HCT116 (cell line): ENCODE data around the gene CNTN2. TPM values are rescaled to one million over a fixed set of nuclear protein-coding genes. Genes with fewer than 3 reads are reported as not detected.

Experiments used
- ATAC-seq: fragments of 200-7000 bp; cut with Tn5 transposase; 2 replicates; pipeline ENCODE4 v1.9.1; 2020; ENCODE audit warnings: mild to moderate bottlenecking, moderate library complexity
- BruUV-seq: library from RNA; stranded (reverse); fragments of 400-500 nt; replicated peaks from 2 replicates; lab custom pipeline; 2021; lab: Mats Ljungman, UMichigan
- CTCF ChIA-PET: fragments of 300-600 bp; sonication (Branson Sonifier 250); formaldehyde crosslinking; loops from one replicate; lab custom pipeline; 2021; ENCODE audit warnings: antibody characterized with exemption; lab: Charles Lee
- POLR2A ChIA-PET: fragments of 300-600, 350-600 bp; sonication (Branson Sonifier 250); formaldehyde crosslinking; loops from one replicate; lab custom pipeline; 2021; ENCODE audit warnings: antibody characterized with exemption; lab: Charles Lee
- RAD21 ChIA-PET, 2 experiments: fragments of 300-600 bp; sonication (Branson Sonifier 250); formaldehyde crosslinking; loops; one replicate each; lab custom pipeline; 2023; ENCODE audit warnings: low total read pairs in 2 of 2; ENCODE audit not compliant: uncharacterized antibody in 2 of 2, unreplicated experiment in 2 of 2, low non-redundant PET in 1 of 2; lab: Charles Lee
- DNase-seq: peaks from one replicate; pipeline ENCODE4 v3.0.0-alpha.2; 2010; ENCODE audit warnings: low read depth, low spot score
- H2AFZ ChIP-seq: fragments of 200-600 bp; shearing (Covaris generic), sonication (generic); 2 replicates; pipeline ENCODE4 v1.6.1; 2017; ENCODE audit warnings: low read depth, mixed run types, mixed read lengths, antibody characterized with exemption, low read length; ENCODE audit not compliant: poor library complexity, severe bottlenecking
- H3K27ac ChIP-seq: 2 replicates; pipeline ENCODE4 v1.5.1; 2012; ENCODE audit warnings: low read depth, low read length
- H3K27me3 ChIP-seq: fragments of 200-600 bp; sonication (generic); 2 replicates; pipeline ENCODE4 v1.6.1; 2016; ENCODE audit warnings: mixed run types, low read length, mixed read lengths; ENCODE audit not compliant: insufficient read depth
- H3K36me3 ChIP-seq, 2 experiments: fragments of 200-500 bp in 1 of 2; fragments of 200-600 bp in 1 of 2; sonication (Bioruptor generic) in 1 of 2; sonication (generic) in 1 of 2; 2 replicates each; pipeline versions ENCODE4 v1.5.1 to v1.6.1; 2014 to 2016; ENCODE audit warnings: low read length in 2 of 2, inconsistent platforms in 1 of 2, mixed read lengths in 1 of 2, mixed run types in 1 of 2; ENCODE audit not compliant: insufficient read depth in 2 of 2, control insufficient read depth in 1 of 2
- H3K4me1 ChIP-seq, 2 experiments: fragments of 200-600 bp in 1 of 2; sonication (generic) in 1 of 2; 2 replicates each; pipeline versions ENCODE4 v1.5.1 to v1.6.1; 2012 to 2017; ENCODE audit warnings: low read length in 2 of 2, inconsistent platforms in 1 of 2, mild to moderate bottlenecking in 1 of 2, mixed read lengths in 1 of 2, mixed run types in 1 of 2, moderate library complexity in 1 of 2; ENCODE audit not compliant: insufficient read depth in 2 of 2, control insufficient read depth in 1 of 2
- H3K4me2 ChIP-seq: fragments of 200-600 bp; sonication (generic); 2 replicates; pipeline ENCODE4 v1.6.1; 2017; ENCODE audit warnings: mixed run types, low read length, mixed read lengths
- H3K4me3 ChIP-seq, 2 experiments: fragments of 200-600 bp in 1 of 2; sonication (generic) in 1 of 2; replicated peaks in 1 of 2; 2 replicates each; pipeline ENCODE4 v1.5.1; 2011 to 2016; ENCODE audit warnings: low read length in 2 of 2, control low read depth in 1 of 2, low read depth in 1 of 2, mild to moderate bottlenecking in 1 of 2, mixed read lengths in 1 of 2, mixed run types in 1 of 2
- H3K79me2 ChIP-seq: fragments of 200-600 bp; sonication (generic); 2 replicates; pipeline ENCODE4 v1.6.1; 2017; ENCODE audit warnings: mild to moderate bottlenecking, mixed run types, low read length, moderate library complexity, mixed read lengths; ENCODE audit not compliant: insufficient read depth
- H3K9ac ChIP-seq: fragments of 200-600 bp; sonication (generic); 2 replicates; pipeline ENCODE4 v1.6.1; 2016; ENCODE audit warnings: low read length, mixed read lengths
- H3K9me2 ChIP-seq: fragments of 200-600 bp; sonication (generic), shearing (Covaris generic); 2 replicates; pipeline ENCODE4 v1.6.1; 2017; ENCODE audit warnings: mixed run types, mild to moderate bottlenecking, moderate library complexity; ENCODE audit not compliant: insufficient read depth
- H3K9me3 ChIP-seq, 2 experiments: fragments of 200-500 bp in 1 of 2; fragments of 200-600 bp in 1 of 2; sonication (Bioruptor generic) in 1 of 2; sonication (generic) in 1 of 2; 2 replicates each; pipeline ENCODE4 v1.6.1; 2014 to 2017; ENCODE audit warnings: low read length in 2 of 2, mixed read lengths in 2 of 2, inconsistent platforms in 1 of 2, low read depth in 1 of 2, mild to moderate bottlenecking in 1 of 2, mixed run types in 1 of 2, moderate library complexity in 1 of 2; ENCODE audit not compliant: control insufficient read depth in 1 of 2, insufficient read depth in 1 of 2
- H4K20me1 ChIP-seq: fragments of 200-600 bp; sonication (generic), shearing (Covaris generic); 2 replicates; pipeline ENCODE4 v1.6.1; 2017; ENCODE audit warnings: mixed run types, mild to moderate bottlenecking, moderate library complexity; ENCODE audit not compliant: insufficient read depth
- EGR1 ChIP-seq: IDR thresholded peaks from 2 replicates; pipeline ENCODE4 v1.6.1; 2012; ENCODE audit warnings: low read depth
- EZH2 ChIP-seq: fragments of 200-600 bp; sonication (generic); IDR thresholded peaks from 2 replicates; pipeline ENCODE4 v1.6.1; 2017; ENCODE audit warnings: antibody characterized with exemption, mixed run types
- EZH2phosphoT487 ChIP-seq: fragments of 200-600 bp; IDR thresholded peaks from 2 replicates; pipeline ENCODE4 v1.6.1; 2018; ENCODE audit warnings: antibody characterized with exemption, borderline replicate concordance
- JUND ChIP-seq: IDR thresholded peaks from 2 replicates; pipeline ENCODE4 v1.6.1; 2012
- MAX ChIP-seq: IDR thresholded peaks from 2 replicates; pipeline ENCODE4 v1.6.1; 2012
- POLR2AphosphoS5 ChIP-seq: IDR thresholded peaks from 2 replicates; pipeline ENCODE4 v1.6.1; 2011; ENCODE audit warnings: mild to moderate bottlenecking, low read depth, low read length, moderate library complexity
- REST ChIP-seq: IDR thresholded peaks from 2 replicates; pipeline ENCODE4 v1.6.1; 2012; ENCODE audit warnings: low read depth
- SIN3A ChIP-seq: IDR thresholded peaks from 2 replicates; pipeline ENCODE4 v1.6.1; 2012; ENCODE audit warnings: low read depth
- SRF ChIP-seq: IDR thresholded peaks from 2 replicates; pipeline ENCODE4 v1.6.1; 2012; ENCODE audit warnings: low read depth
- TCF7L2 ChIP-seq: IDR thresholded peaks from 2 replicates; pipeline ENCODE4 v1.7.0; 2011; ENCODE audit warnings: borderline replicate concordance, inconsistent platforms; ENCODE audit not compliant: insufficient read depth, insufficient read length; ENCODE audit errors: extremely low read depth
- YY1 ChIP-seq: IDR thresholded peaks from 2 replicates; pipeline ENCODE4 v1.6.1; 2011; ENCODE audit warnings: low read length, low read depth, moderate library complexity, mild to moderate bottlenecking; ENCODE audit not compliant: insufficient replicate concordance; ENCODE audit errors: extremely low read depth
- ZFX ChIP-seq: fragments of 450-650 bp; IDR thresholded peaks from 2 replicates; pipeline ENCODE4 v1.6.1; 2017
- intact Hi-C: fragments of 100-400 bp; cut with micrococcal nuclease; formaldehyde crosslinking; loops from 2 replicates; pipeline ENCODE4 v1.10.0; 2022
- total RNA-seq: library from RNA; stranded (reverse); gene quantifications from one replicate; pipeline ENCODE4 v1.2.1, GENCODE V29; 2021; ENCODE audit not compliant: unreplicated experiment

CNTN2 gene
- total RNA-seq, 1 experiment from 2014 or later, result 0.15 TPM

- Histone ChIP-seq H3K4me3 (no peak overlapping the region), H3K79me2 (no peaks in the 10 kb centered on the region), H2AFZ (no peak overlapping the region), H3K4me2 (no peak overlapping the region), H3K27ac (no peak overlapping the region), H3K9me2 (no peaks in the 10 kb centered on the region), H3K27me3 (no peaks in the 10 kb centered on the region; the same call in 1 of the 2 replicates), H3K9me3 (no peaks in the 10 kb centered on the region)
- no TSS peak for BruUV-seq
- POLR2A ChIA-PET, result no interaction called here
- no peak for ATAC-seq
- RAD21 ChIA-PET, result no interaction called here
- CTCF ChIA-PET, result no interaction called here
- intact Hi-C loops, result no loop called here
- no peak for TF ChIP-seq JUND
- TF ChIP-seq POLR2AphosphoS5, result no peak
- TF ChIP-seq EGR1, result no peak
- TF ChIP-seq EZH2phosphoT487, result no peak
- no peak for TF ChIP-seq YY1
- TF ChIP-seq MAX, result no peak
- TF ChIP-seq REST, result no peak
- TF ChIP-seq SIN3A, result no peak
- TF ChIP-seq TCF7L2, result no peak
- TF ChIP-seq SRF, result no peak
- no peak for TF ChIP-seq EZH2
- no peak for TF ChIP-seq ZFX
- TF ChIP-seq, all 23 proteins: peak for 0
- no peak for DNase-seq
- Histone ChIP-seq H3K9ac (no peak overlapping the region), H3K36me3 (no peaks in the 10 kb centered on the region), H4K20me1 (no peaks in the 10 kb centered on the region), H3K4me1 (no peaks in the 10 kb centered on the region)
Measured at GRCh38 chr1:205024679-205025078, 18.3 kb upstream of the CNTN2 start.
